Ectodermal cell (in vitro differentiated cells): ENCODE data around the gene C13orf46.

Experiments used
- H3K27ac ChIP-seq: 2 replicates; pipeline ENCODE4 v1.7.0; 2013; ENCODE audit warnings: mild to moderate bottlenecking, low read depth, low read length; ENCODE audit not compliant: insufficient read depth, poor library complexity, severe bottlenecking
- H3K27me3 ChIP-seq: 2 replicates; pipeline ENCODE4 v1.7.0; 2013; ENCODE audit warnings: mild to moderate bottlenecking, low read length; ENCODE audit not compliant: insufficient read depth, control insufficient read depth, poor library complexity, severe bottlenecking
- H3K36me3 ChIP-seq: one replicate; pipeline ENCODE4 v1.7.0; 2013; ENCODE audit warnings: low read length; ENCODE audit not compliant: control insufficient read depth, insufficient read depth
- H3K4me1 ChIP-seq: one replicate; pipeline ENCODE4 v1.7.0; 2013; ENCODE audit warnings: low read length; ENCODE audit not compliant: control insufficient read depth, insufficient read depth
- H3K4me3 ChIP-seq: 2 replicates; pipeline ENCODE4 v1.7.0; 2013; ENCODE audit warnings: low read depth, low read length, control low read depth; ENCODE audit not compliant: insufficient read depth
- H3K9me3 ChIP-seq: 2 replicates; pipeline ENCODE4 v1.7.0; 2013; ENCODE audit warnings: mild to moderate bottlenecking, low read length, moderate library complexity; ENCODE audit not compliant: control insufficient read depth
- WGBS, 2 experiments: methylation state at CpG; one replicate each; pipeline ENCODE4 v1.1.7; 2013; ENCODE audit warnings: missing lambda C conversion rate in 2 of 2; 5-methylcytosine and 5-hydroxymethylcytosine counted together

C13orf46 gene

DNA sequence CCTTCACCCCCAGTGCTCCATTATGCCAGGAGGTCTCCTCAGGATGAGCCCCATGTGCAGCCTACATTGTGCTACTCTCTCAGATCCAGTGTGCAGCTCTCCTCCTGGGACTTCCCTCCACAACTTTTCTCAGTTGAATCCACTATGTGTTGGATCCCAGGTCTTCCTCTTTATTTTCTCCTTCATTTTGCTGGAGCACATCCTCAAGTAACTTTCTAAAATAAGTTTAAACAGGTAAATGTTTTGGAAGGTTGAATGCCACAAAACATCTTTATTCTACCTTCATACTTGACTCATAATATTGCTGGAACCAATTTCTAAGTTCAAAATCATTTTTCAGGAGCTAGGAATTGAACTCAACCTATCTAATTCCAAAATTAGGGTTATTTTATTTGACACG is 52.1 kb downstream of the C13orf46 start:
- no peaks in the 10 kb centered on the region for H3K4me1 ChIP-seq
- no peaks in the 10 kb centered on the region for H3K9me3 ChIP-seq
- H3K36me3 ChIP-seq = no peaks in the 10 kb centered on the region
- no peak overlapping the region for H3K4me3 ChIP-seq
- no peak overlapping the region for H3K27ac ChIP-seq
- WGBS, 2 experiments = 84 to 98% methylated on average over 1 of the region's 1 CpG
- no peaks in the 10 kb centered on the region for H3K27me3 ChIP-seq

DNA sequence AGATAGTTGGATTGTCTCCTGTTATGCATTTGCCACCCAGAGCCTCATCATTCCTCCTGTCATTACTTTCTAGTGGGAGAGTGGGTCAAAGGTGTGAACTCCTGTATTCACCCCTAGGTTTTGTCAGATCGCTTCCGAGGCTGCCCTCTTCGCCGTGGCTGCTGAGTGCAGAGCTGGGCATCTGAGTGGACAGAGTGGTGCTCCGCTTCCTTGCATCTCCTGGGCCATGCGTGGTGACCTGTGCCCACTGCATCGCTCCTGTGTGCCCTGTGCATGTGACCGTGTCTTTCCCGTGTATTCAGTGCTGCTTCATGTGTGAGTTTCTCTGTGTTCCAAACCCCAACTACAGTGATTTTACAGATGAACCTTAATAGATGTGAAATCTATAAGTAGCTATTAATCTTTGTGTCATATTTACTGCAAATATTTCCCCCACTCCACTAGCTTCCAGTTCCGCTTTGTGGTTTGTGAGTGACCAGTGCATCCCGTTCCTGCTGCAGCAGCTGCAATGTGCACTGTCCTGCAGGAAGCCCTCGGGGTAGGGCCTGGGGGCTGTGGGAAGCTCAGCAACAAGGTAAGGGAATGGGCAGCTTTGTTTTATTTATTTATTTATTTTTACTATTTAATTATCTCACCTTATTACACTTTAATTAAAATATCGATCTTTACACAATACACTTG is 53.1 kb downstream of the C13orf46 start:
- H3K36me3 ChIP-seq = no peaks in the 10 kb centered on the region
- no peak overlapping the region for H3K4me3 ChIP-seq
- no peaks in the 10 kb centered on the region for H3K9me3 ChIP-seq
- H3K4me1 ChIP-seq = no peaks in the 10 kb centered on the region
- WGBS, 2 experiments = 91 to 92% methylated on average over 13 of the region's 13 CpGs
- no peak overlapping the region for H3K27ac ChIP-seq
- H3K27me3 ChIP-seq = no peaks in the 10 kb centered on the region

DNA sequence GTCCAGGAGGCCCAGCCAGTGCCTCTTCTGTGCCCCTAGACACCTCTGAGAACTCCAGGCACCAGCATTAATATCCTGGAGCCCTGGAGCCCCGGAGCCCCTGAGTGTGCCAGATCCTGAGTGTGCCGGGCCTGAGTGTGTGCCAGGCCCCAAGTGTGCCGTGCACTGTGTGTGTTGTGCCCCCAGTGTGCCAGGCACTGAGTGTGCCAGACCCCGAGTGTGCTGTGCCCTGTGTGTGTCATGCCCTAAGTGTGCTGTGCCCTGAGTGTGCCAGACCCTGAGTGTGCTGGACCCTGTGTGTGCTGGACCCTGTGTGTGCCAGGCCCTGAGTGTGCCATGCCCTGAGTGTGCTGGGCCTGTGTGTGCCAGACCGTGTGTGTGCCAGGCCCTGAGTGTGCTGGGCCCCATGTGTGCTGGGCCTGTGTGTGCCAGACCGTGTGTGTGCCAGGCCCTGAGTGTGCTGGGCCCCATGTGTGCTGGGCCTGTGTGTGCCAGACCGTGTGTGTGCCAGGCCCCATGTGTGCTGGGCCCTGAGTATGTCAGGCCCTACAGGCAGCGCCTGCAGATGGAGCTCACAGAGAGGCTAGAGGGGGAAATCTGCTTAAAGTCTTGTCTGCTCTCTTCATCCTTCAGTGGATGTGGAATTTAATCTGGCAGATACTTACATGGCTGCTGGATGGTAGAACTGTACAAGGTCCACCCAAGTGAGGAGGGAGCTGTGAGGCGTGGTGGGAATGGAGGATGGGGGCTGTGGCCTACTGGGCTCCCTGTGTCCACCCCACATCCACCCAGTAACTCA is 53.9 kb downstream of the C13orf46 start:
- no peak overlapping the region for H3K4me3 ChIP-seq
- no peaks in the 10 kb centered on the region for H3K4me1 ChIP-seq
- H3K27me3 ChIP-seq = no peaks in the 10 kb centered on the region
- WGBS, 2 experiments = 92 to 93% methylated on average over 8 to 9 of the region's 9 CpGs
- H3K36me3 ChIP-seq = no peaks in the 10 kb centered on the region
- no peaks in the 10 kb centered on the region for H3K9me3 ChIP-seq
- no peak overlapping the region for H3K27ac ChIP-seq

DNA sequence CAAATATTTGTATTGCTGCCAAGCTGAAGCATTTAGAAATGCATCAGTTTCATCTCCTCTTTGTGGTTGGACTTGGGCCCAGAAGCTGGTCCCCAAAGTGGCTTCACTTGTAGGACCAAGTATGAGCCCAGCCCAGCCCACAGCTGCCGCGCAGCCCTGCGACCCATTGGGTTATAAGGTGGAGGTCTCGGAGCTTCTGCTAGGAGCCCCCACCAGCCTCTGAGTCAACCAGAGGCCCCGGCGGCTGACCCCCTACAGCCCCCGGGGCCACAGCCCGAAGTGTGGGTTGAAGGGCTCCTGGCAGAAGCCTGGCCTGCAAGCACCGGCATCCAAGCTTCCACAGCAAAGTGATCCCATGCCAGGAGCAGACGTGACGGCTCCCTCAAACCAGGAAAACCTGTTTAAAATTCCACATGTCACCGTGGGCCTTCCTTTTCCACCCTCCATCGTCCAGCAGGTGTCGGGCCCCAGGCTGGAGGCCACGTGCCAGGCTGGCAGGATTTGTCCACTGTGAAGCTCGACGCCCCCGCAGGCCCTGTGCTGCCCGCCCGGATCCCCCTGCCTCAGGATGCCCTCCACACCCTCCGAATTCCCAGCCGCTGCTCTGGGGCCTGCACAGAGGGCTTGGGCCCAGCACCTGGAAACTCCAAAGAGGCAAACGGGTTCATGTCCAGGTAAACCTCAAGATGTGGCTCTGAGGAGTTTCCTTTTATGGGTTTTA is 54.7 kb downstream of the C13orf46 start:
- H3K4me3 ChIP-seq = no peak overlapping the region
- WGBS, 2 experiments = 93 to 96% methylated on average over 23 of the region's 23 CpGs
- H3K9me3 ChIP-seq = no peaks in the 10 kb centered on the region
- no peaks in the 10 kb centered on the region for H3K4me1 ChIP-seq
- no peaks in the 10 kb centered on the region for H3K27me3 ChIP-seq
- no peaks in the 10 kb centered on the region for H3K36me3 ChIP-seq
- H3K27ac ChIP-seq = no peak overlapping the region

DNA sequence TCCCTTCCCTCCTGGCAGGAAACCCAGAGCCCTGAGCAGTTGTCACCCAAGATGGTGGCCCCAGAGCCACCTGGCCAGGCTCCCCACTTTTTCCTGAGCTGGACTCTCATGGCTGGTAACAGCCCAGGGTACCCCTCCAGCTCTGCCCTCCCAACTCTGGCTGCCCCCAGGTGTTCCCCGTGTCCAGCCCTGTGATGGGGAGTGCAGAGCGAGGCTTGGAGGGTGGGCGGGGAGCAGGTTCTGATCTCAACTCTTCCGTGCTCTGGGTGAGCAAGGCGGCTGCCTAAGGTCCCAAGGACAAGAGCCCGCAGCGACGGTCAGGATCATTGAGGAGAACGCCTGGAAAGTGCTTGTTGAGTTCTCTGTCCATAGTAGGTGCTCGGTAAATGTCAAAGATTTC is 55.3 kb downstream of the C13orf46 start:
- H3K4me3 ChIP-seq = no peak overlapping the region
- WGBS, 2 experiments = 93 to 94% methylated on average over 10 of the region's 10 CpGs
- H3K27ac ChIP-seq = no peak overlapping the region
- H3K36me3 ChIP-seq = no peaks in the 10 kb centered on the region
- H3K4me1 ChIP-seq = no peaks in the 10 kb centered on the region
- no peaks in the 10 kb centered on the region for H3K9me3 ChIP-seq
- H3K27me3 ChIP-seq = no peaks in the 10 kb centered on the region

DNA sequence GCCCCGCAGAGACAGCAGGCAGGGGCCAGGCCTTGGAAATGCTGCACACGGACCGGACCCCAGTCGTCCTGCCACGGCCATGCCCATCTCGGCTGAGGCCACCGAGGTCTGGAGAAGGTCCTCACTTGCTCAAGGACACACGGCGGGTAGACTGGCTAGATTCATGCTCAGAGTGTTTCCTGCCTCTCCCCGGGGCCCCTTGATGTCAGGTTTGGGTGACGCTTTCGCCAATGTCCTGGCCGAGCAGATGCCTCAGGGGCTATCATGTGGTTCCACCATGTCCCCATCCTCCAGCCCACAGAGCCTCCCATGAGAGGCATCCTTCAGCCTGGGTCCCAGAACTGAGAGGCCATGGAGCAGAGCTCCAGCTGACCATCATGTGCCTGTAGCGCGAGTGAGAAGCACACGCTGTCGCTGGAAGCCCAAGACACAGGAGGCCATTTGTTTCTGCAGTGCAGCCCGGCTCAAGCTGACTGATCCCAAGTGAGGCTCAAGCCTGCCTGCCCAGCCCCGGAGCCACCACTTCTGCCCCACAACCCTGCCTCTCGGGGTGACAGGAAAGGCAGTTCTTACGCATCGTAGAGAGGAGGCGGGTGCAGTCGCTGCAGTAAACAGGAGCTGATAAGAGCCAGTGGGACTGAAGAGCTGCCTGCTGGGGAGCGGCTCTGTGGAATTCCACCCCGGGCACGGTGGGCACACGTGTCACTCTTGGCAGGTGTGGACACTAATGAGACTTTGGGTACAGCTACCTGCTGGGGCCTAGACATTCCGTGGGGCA is 56.1 kb downstream of the C13orf46 start:
- no peaks in the 10 kb centered on the region for H3K27me3 ChIP-seq
- 95 to 96% methylated on average over 29 of the region's 29 CpGs for WGBS, 2 experiments
- no peak overlapping the region for H3K27ac ChIP-seq
- H3K4me1 ChIP-seq = no peaks in the 10 kb centered on the region
- no peaks in the 10 kb centered on the region for H3K9me3 ChIP-seq
- no peak overlapping the region for H3K4me3 ChIP-seq
- H3K36me3 ChIP-seq = no peaks in the 10 kb centered on the region

DNA sequence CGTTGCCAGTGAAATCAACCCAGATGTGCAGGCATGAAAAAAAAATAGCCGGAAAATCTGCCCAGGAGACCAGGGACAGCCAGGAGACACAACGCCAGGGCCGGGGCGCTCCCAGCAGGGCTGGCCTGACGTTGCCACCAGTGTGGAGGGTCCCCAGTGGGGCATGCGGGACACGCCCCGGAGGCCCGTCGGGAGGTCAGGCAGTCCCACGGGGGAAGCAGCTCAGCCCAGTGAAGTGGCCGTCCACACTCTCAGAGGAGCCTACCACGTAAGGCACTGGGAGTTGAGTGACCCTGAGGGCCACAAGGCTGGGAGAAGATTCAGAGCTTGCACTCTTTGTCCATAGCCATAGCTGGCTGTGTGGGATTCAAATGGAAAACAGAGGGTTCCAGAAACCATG is 56.8 kb downstream of the C13orf46 start:
- WGBS, 2 experiments = 94 to 95% methylated on average over 14 of the region's 14 CpGs
- Histone ChIP-seq H3K9me3 (no peaks in the 10 kb centered on the region), H3K27ac (no peak overlapping the region), H3K36me3 (no peaks in the 10 kb centered on the region), H3K27me3 (no peaks in the 10 kb centered on the region), H3K4me3 (no peak overlapping the region), H3K4me1 (no peaks in the 10 kb centered on the region)

DNA sequence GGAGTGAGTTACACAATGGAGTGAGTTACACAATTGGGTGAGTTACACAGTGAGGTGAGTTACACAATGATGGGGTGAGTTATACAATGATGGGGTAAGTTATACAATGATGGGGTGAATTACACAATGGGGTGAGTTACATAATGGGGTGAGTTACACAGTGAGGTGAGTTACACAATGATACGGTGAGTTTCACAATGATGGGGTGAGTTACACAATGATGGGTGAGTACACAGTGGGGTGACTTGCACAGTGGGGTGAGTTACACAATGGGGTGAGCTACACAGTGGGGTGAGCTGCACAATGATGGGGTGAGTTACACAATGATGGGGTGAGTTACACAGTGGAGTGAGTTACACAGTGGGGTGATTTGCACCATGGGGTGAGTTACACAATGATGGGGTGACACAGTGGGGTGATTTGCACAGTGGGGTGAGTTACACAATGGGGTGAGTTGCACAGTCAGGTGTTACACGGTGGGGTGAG is 57.5 kb downstream of the C13orf46 start:
- 94 to 96% methylated on average over 2 of the region's 2 CpGs for WGBS, 2 experiments

DNA sequence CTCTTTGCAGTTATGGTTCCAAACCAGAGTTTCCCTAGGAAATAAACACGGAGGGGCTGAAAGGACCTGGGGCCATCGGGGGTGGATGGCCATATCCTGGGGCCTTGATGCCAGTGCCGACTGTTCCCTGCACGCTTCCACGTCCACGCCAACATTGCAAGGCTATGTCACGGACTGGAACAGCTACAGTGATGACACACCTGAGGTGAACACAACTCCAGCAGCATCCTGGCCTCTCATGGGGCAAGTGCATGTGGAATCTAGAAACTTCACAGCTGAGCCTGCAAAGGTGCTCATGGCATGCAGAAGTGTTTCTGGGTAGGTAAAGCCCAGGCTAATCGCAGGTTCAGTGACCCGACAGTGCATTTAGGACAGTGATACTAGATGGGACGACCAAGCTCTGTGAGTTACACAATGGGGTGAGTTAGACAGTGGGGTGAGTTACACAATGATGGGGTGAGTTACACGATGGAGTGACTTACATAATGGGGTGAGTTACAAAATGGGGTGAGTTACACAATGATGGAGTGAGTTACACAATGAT is 58.0 kb downstream of the C13orf46 start:
- WGBS, 2 experiments = 93 to 94% methylated on average over 11 of the region's 11 CpGs
- Histone ChIP-seq H3K9me3 (no peaks in the 10 kb centered on the region), H3K4me1 (no peaks in the 10 kb centered on the region), H3K27me3 (no peaks in the 10 kb centered on the region), H3K27ac (no peak overlapping the region), H3K36me3 (no peaks in the 10 kb centered on the region), H3K4me3 (no peak overlapping the region)

More for the DNA sequence above, 57.5 kb downstream of the C13orf46 start:
- Histone ChIP-seq H3K4me1 (no peaks in the 10 kb centered on the region), H3K36me3 (no peaks in the 10 kb centered on the region), H3K27me3 (no peaks in the 10 kb centered on the region), H3K27ac (no peak overlapping the region), H3K4me3 (no peak overlapping the region), H3K9me3 (no peaks in the 10 kb centered on the region)
